CD14-positive monocyte (primary cell): Measurements from ENCODE around the gene PSMA4. TPM values are rescaled to one million over a fixed set of nuclear protein-coding genes. Genes with fewer than 3 reads are reported as not detected.
"Not testable (repeated sequence)": the region's sequence is repeated elsewhere in the genome, so short reads cannot be mapped to it uniquely, and the experiment has no call there.

Source experiments
- DNase-seq, 3 donors: peaks; one replicate each; pipeline ENCODE4 v3.0.0-alpha.2; 2011 to 2022
- H2AFZ ChIP-seq: 2 replicates; pipeline ENCODE4 v1.6.0; 2012; ENCODE audit warnings: mild to moderate bottlenecking, low read depth, low read length, inconsistent platforms; ENCODE audit not compliant: insufficient read depth, poor library complexity, severe bottlenecking
- H3K27ac ChIP-seq, 2 donors: 1 replicate in 1 of 2; 2 replicates in 1 of 2; pipeline ENCODE4 v1.5.1; 2012 to 2013; ENCODE audit warnings: low read length in 2 of 2, control low read depth in 1 of 2, inconsistent platforms in 1 of 2, low read depth in 1 of 2, mild to moderate bottlenecking in 1 of 2
- H3K27me3 ChIP-seq, 2 donors: one replicate each; pipeline versions ENCODE4 v1.6.0 to v1.6.1; 2011 to 2013; ENCODE audit warnings: low read length in 2 of 2; ENCODE audit not compliant: control insufficient read depth in 2 of 2, insufficient read depth in 2 of 2
- H3K36me3 ChIP-seq, 2 donors: replicated peaks in 1 of 2; 1 replicate in 1 of 2; 2 replicates in 1 of 2; pipeline versions ENCODE4 v1.5.1 to v1.6.1; 2012 to 2013; ENCODE audit warnings: low read length in 2 of 2, control low read depth in 1 of 2, inconsistent platforms in 1 of 2, mild to moderate bottlenecking in 1 of 2; ENCODE audit not compliant: insufficient read depth in 2 of 2, control insufficient read depth in 1 of 2
- H3K4me1 ChIP-seq, 2 donors: 1 replicate in 1 of 2; 2 replicates in 1 of 2; pipeline versions ENCODE4 v1.5.1 to v1.6.1; 2012 to 2013; ENCODE audit warnings: low read length in 2 of 2, control low read depth in 1 of 2, inconsistent platforms in 1 of 2, mild to moderate bottlenecking in 1 of 2, moderate library complexity in 1 of 2; ENCODE audit not compliant: insufficient read depth in 2 of 2, control insufficient read depth in 1 of 2
- H3K4me2 ChIP-seq: replicated peaks from 2 replicates; pipeline ENCODE3; 2012; ENCODE audit warnings: low read length, moderate library complexity, mild to moderate bottlenecking; ENCODE audit not compliant: poor library complexity, severe bottlenecking; ENCODE audit errors: extremely low read depth
- H3K4me3 ChIP-seq, 3 experiments: fragments of 200-600 bp in 1 of 3; sonication (generic) in 1 of 3; replicated peaks in 1 of 3; 1 replicate in 2 of 3; 2 replicates in 1 of 3; pipeline ENCODE4 v1.5.1; 2011 to 2013; ENCODE audit warnings: low read length in 3 of 3, mild to moderate bottlenecking in 3 of 3, control low read depth in 2 of 3, low read depth in 2 of 3, inconsistent platforms in 1 of 3, moderate library complexity in 1 of 3
- H3K79me2 ChIP-seq: 2 replicates; pipeline ENCODE4 v1.6.0; 2012; ENCODE audit warnings: mild to moderate bottlenecking, control low read depth, inconsistent platforms, low read length, moderate library complexity; ENCODE audit not compliant: insufficient read depth
- H3K9ac ChIP-seq: 2 replicates; pipeline ENCODE4 v1.6.0; 2017; ENCODE audit warnings: low read length, mild to moderate bottlenecking; ENCODE audit not compliant: insufficient read depth, poor library complexity, severe bottlenecking
- H3K9me3 ChIP-seq, 2 donors: replicated peaks in 1 of 2; 1 replicate in 1 of 2; 2 replicates in 1 of 2; pipeline versions ENCODE4 v1.5.1 to v1.6.1; 2012 to 2013; ENCODE audit warnings: low read length in 2 of 2, control low read depth in 1 of 2; ENCODE audit not compliant: control insufficient read depth in 1 of 2, insufficient read depth in 1 of 2
- H4K20me1 ChIP-seq: 2 replicates; pipeline ENCODE4 v1.6.0; 2012; ENCODE audit warnings: mild to moderate bottlenecking, low read length, control low read depth, moderate library complexity; ENCODE audit not compliant: insufficient read depth
- H3K27ac Mint-ChIP-seq, 7 donors: one replicate each; pipeline ENCODE4 v1.8.0; 2020; ENCODE audit warnings: mild to moderate bottlenecking in 7 of 7, mixed read lengths in 7 of 7, moderate library complexity in 6 of 7, inconsistent platforms in 2 of 7
- H3K27me3 Mint-ChIP-seq, 3 donors: one replicate each; pipeline ENCODE4 v1.8.0; 2021 to 2022; ENCODE audit warnings: low read depth in 3 of 3, mild to moderate bottlenecking in 3 of 3, mixed read lengths in 3 of 3, moderate library complexity in 3 of 3, inconsistent platforms in 1 of 3
- H3K36me3 Mint-ChIP-seq, 2 donors: one replicate each; pipeline ENCODE4 v1.8.0; 2020; ENCODE audit warnings: mixed read lengths in 2 of 2, inconsistent platforms in 1 of 2, mild to moderate bottlenecking in 1 of 2
- H3K4me1 Mint-ChIP-seq: one replicate; pipeline ENCODE4 v1.8.0; 2020; ENCODE audit warnings: mild to moderate bottlenecking, mixed read lengths
- H3K4me3 Mint-ChIP-seq, 2 donors: one replicate each; pipeline ENCODE4 v1.8.0; 2020; ENCODE audit warnings: mild to moderate bottlenecking in 2 of 2, mixed read lengths in 2 of 2, moderate library complexity in 1 of 2
- H3K9me3 Mint-ChIP-seq, 7 donors: one replicate each; pipeline ENCODE4 v1.8.0; 2020 to 2022; ENCODE audit warnings: mixed read lengths in 7 of 7, mild to moderate bottlenecking in 6 of 7, moderate library complexity in 6 of 7, inconsistent platforms in 2 of 7
- WGBS: methylation state at CpG from one replicate; pipeline ENCODE4 v1.1.5; 2013; ENCODE audit warnings: missing lambda C conversion rate; ENCODE audit not compliant: insufficient coverage; 5-methylcytosine and 5-hydroxymethylcytosine counted together
- intact Hi-C, 2 donors: fragments of 100-400 bp; cut with micrococcal nuclease; formaldehyde crosslinking; loops; one replicate each; pipeline versions ENCODE4 v1.15.0 to v1.15.1; 2023
- polyA plus RNA-seq, 3 donors: library from polyadenylated mRNA; depleted of rRNA in 1 of 3; unstranded in 2 of 3; stranded (reverse) in 1 of 3; fragments of 300-500 nt in 2 of 3; fragments of >200 nt in 1 of 3; fragmentation: Illumina TruSeq in 2 of 3; gene quantifications; 1 replicate in 2 of 3; 2 replicates in 1 of 3; pipeline ENCODE4 v1.2.3, GENCODE V29; 2012 to 2021
- TF ChIP-seq, protein P1 (sequence below): fragments of 200-600 bp; IDR thresholded peaks from one replicate; pipeline ENCODE4 v1.8.0; 2022; ENCODE audit warnings: antibody characterized with exemption, mild to moderate bottlenecking

Gene PSMA4
- polyA plus RNA-seq, 3 donors, result 121 to 421 (median 406) TPM

DNA sequence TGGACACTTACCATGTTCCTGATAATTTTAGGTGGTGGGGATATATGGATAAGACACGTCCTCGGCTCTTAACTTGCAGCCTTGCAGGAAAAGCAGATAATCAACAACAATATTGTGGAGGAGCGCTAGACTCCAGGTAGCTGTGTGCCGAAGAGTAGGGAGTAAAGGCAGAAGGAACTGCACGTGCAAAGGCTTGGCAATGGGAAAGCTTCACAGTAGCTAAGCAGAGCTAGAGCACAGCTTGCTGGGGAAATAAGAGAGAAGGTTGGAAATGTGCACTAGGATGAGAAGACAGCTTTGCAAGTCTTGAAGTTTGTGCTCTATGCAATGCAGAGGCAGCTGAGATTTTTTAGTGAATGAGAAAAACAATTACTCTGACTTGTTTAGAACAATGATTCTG is 12.4 kb downstream of the PSMA4 start:
- intact Hi-C loops, result no loop called here
- Histone ChIP-seq H3K4me2 (no peak overlapping the region), H3K27me3 (no peaks in the 10 kb centered on the region), H4K20me1 (peaks cover 21% of the 10 kb centered on the region), H2AFZ (no peak overlapping the region), H3K4me3 (no peak overlapping the region), H3K4me1 (no peaks in the 10 kb centered on the region), H3K9me3 (no peaks in the 10 kb centered on the region), H3K36me3 (peaks cover 33 to 36% of the 10 kb centered on the region in 2 donors), H3K79me2 (no peaks in the 10 kb centered on the region), H3K9ac (no peak overlapping the region), H3K27ac (no peak overlapping the region)
- Mint-ChIP-seq H3K27me3 (peaks cover 0 to 10% (median 6%) of the 10 kb centered on the region in 3 donors), H3K36me3 (peaks cover 31 to 36% of the 10 kb centered on the region in 2 donors), H3K4me1 (peaks cover 2% of the 10 kb centered on the region), H3K4me3 (no peak overlapping the region), H3K9me3 (no peaks in the 10 kb centered on the region), H3K27ac (no peak overlapping the region)
- no peak for DNase-seq
- WGBS, result 98% methylated on average over 5 of the region's 5 CpGs
- TF ChIP-seq, protein P1, sequence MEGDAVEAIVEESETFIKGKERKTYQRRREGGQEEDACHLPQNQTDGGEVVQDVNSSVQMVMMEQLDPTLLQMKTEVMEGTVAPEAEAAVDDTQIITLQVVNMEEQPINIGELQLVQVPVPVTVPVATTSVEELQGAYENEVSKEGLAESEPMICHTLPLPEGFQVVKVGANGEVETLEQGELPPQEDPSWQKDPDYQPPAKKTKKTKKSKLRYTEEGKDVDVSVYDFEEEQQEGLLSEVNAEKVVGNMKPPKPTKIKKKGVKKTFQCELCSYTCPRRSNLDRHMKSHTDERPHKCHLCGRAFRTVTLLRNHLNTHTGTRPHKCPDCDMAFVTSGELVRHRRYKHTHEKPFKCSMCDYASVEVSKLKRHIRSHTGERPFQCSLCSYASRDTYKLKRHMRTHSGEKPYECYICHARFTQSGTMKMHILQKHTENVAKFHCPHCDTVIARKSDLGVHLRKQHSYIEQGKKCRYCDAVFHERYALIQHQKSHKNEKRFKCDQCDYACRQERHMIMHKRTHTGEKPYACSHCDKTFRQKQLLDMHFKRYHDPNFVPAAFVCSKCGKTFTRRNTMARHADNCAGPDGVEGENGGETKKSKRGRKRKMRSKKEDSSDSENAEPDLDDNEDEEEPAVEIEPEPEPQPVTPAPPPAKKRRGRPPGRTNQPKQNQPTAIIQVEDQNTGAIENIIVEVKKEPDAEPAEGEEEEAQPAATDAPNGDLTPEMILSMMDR, result no peak

DNA sequence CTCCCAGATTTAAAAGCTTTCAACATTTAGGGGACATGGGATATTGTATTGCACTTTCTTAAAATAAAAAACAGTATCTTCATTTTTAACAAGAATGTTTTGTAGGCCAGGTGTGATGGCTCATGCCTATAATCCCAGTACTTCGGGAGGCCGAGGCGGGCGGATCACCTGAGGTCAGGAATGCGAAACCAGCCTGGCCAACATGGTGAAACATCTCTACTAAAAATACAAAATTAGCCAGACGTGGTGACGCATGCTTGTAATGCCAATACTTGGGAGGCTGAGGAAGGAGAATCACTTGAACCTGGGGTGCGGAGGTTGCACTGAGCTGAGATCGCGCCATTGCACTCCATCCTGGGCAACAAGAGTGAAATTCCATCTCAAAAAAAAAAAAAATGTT is 20.0 kb downstream of the PSMA4 start:
- H3K4me3 ChIP-seq, H3K36me3 ChIP-seq, H3K36me3 Mint-ChIP-seq, H3K4me2 ChIP-seq, H4K20me1 ChIP-seq, H3K9ac ChIP-seq, H3K4me1 ChIP-seq, H3K9me3 Mint-ChIP-seq, H3K4me1 Mint-ChIP-seq, H3K4me3 Mint-ChIP-seq, DNase-seq, H3K27ac ChIP-seq, H2AFZ ChIP-seq, intact Hi-C loops, H3K27ac Mint-ChIP-seq, H3K79me2 ChIP-seq, H3K9me3 ChIP-seq: not testable (repeated sequence)
- WGBS, result 94% methylated on average over 3 of the region's 10 CpGs
- H3K27me3 ChIP-seq, result peaks cover 10 to 12% of the 10 kb centered on the region in 2 donors
- peaks cover 16 to 25% (median 16%) of the 10 kb centered on the region in 3 donors for H3K27me3 Mint-ChIP-seq
